Tongue (tissue), 2 donors: ENCODE results near the gene GBF1. TPM values are rescaled to one million over a fixed set of nuclear protein-coding genes. Genes with fewer than 3 reads are reported as not detected.
A peak's percentile ranks its signal among the peaks of the same experiment; 100 is the strongest.

Experiments used
- DNase-seq: peaks from one replicate; pipeline ENCODE4 v3.0.0-alpha.2; 2015
- total RNA-seq: library from RNA; depleted of rRNA; stranded (reverse); fragments of >200 nt; gene quantifications from one replicate; pipeline ENCODE4 v1.2.3, GENCODE V29; 2014

The GBF1 gene
- total RNA-seq, 1 donor from 2014 or later, result 37.4 TPM

GRCh38 chr10:102347236-102347828, 102.0 kb downstream of the GBF1 start:
- DNase-seq, result peak; percentile 91

GRCh38 chr10:102352066-102352715, 106.9 kb downstream of the GBF1 start:
- peak; percentile 87 for DNase-seq

- no peak for DNase-seq
Measured at GRCh38 chr10:102354451-102354850, 109.1 kb downstream of the GBF1 start.

GRCh38 chr10:102358712-102359382, 113.5 kb downstream of the GBF1 start:
- DNase-seq, result no peak

- no peak for DNase-seq
Measured at GRCh38 chr10:102367441-102367840, 122.1 kb downstream of the GBF1 start.

- no peak for DNase-seq
Measured at GRCh38 chr10:102368077-102368476, 122.7 kb downstream of the GBF1 start.

GRCh38 chr10:102371295-102371694, 126.0 kb downstream of the GBF1 start:
- no peak for DNase-seq

- no peak for DNase-seq
Measured at GRCh38 chr10:102375250-102375649, 129.9 kb downstream of the GBF1 start.

GRCh38 chr10:102375867-102376266, 130.5 kb downstream of the GBF1 start:
- DNase-seq, result no peak

- DNase-seq, result no peak
Measured at GRCh38 chr10:102376901-102377300, 131.6 kb downstream of the GBF1 start.

- DNase-seq, result no peak
Measured at GRCh38 chr10:102379383-102379782, 134.1 kb downstream of the GBF1 start.

- no peak for DNase-seq
Measured at GRCh38 chr10:102381983-102382382, 136.7 kb downstream of the GBF1 start.

- no peak for DNase-seq
Measured at GRCh38 chr10:102382871-102383270, 137.5 kb downstream of the GBF1 start.

- no peak for DNase-seq
Measured at GRCh38 chr10:102384053-102384452, 138.7 kb downstream of the GBF1 start.

GRCh38 chr10:102384606-102385429, 139.5 kb downstream of the GBF1 start:
- no peak for DNase-seq

GRCh38 chr10:102389894-102390293, 144.6 kb downstream of the GBF1 start:
- DNase-seq, result no peak

- no peak for DNase-seq
Measured at GRCh38 chr10:102392306-102392705, 147.0 kb downstream of the GBF1 start.

- DNase-seq, result no peak
Measured at GRCh38 chr10:102393411-102394078, 148.2 kb downstream of the GBF1 start.

- peak; percentile 96 for DNase-seq
Measured at GRCh38 chr10:102394079-102394800, 148.9 kb downstream of the GBF1 start.

GRCh38 chr10:102394801-102395399, 149.6 kb downstream of the GBF1 start:
- peak; percentile 56 for DNase-seq
